ENCODE data around the gene SLC12A8.
A peak's percentile ranks its signal among the peaks of the same experiment; 100 is the strongest.

Gene SLC12A8

DNA sequence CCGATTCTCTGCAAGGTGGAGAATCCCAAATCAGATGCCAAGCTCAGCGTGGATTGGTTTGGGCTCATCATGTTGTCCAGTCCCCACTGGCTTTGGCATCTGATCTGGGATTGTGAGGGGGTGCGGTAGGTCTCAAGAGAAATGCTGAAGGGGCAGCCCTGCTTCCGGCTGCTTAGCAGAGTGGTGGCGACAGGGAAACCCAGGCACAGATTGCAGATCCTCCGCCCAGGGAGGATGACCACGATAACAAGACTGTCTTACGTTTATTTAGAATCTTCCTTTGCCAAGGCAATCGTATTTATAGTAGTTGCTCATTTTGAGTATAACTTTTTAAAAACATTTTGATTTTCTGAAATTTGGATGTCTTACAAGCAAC is 61.1 kb downstream of the SLC12A8 start:
- DNase-seq, result no peak

DNA sequence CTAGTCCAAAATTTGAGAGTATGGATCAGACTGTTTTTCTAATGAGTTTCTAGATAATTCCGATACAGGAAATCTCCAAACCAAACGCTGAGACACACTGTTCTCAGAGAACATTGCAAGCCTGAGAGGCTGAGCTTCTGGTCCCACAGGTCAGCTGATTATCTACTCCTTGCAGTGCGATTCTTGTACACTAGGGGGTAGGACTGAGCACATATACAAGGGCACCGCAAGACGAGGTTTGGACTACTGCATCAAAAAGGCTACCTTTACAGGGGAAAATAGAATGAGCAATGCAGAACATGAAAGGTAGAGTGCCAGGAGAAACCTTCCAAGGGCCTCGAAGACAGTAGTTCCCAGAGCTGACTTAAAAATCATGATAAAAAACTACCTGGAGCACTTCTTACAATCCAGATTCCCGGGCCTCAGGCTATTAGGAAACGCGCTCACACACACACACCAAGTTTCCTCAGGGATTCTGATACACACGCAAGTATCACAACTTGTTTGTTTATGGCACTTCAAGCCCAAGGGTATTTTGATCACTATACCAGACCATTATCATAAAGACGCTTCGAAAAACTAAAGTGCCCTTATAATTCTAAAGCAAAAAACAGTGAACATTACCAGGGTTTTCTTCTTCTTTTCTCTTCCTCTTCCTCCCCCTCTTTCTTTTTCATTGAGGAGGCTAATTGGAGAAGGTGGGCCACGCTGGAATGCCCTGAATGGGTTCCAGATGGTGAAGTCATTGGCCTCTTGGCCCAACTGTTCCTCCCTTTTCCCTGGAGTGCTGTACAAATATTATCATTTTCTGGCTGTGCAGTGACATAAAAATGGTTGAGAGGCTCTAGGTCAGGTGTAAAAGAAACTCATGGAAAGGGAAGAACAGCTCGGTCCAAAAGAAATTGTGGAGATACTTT is 61.8 kb downstream of the SLC12A8 start:
- DNase-seq, result peak; percentile 83

DNA sequence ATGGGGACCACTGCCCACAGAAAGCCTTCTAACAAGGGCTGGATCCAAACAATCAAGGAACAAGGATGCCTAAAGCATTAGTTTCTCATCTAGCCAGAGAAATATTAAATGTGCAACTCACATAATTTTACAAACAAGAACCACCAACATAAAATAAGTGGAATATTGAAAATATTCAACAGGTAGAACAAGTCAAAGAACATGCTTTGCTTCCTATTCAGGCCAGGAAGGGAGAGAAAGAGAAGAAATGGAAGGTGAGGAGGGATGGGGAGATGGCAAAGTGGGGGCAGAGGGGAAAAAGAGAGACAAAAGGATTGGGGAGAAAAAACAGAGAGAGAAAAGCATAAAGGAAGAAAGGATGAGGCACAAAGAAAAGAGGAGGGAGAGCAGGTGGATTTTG is 63.1 kb downstream of the SLC12A8 start:
- no peak for DNase-seq

DNA sequence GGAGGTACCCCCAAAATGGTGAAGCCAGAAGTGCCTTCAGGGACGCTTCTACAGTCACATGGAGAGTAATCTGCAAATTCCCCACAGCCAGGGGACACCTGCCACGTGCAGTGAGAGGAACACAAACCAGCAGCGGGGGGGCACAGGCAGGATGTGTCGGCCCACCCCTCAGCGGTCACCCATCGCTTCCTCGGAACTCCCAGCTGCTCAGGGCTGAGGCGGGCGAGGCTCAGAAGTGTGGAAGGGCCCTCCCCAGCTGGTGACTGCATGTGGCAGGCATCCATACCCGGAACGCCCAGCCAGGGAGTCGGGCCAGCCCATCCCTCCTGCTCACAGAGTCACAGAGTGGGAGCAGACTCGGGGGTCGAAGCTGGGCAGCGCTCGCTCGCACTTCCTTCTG is 63.7 kb downstream of the SLC12A8 start:
- DNase-seq, result no peak

DNA sequence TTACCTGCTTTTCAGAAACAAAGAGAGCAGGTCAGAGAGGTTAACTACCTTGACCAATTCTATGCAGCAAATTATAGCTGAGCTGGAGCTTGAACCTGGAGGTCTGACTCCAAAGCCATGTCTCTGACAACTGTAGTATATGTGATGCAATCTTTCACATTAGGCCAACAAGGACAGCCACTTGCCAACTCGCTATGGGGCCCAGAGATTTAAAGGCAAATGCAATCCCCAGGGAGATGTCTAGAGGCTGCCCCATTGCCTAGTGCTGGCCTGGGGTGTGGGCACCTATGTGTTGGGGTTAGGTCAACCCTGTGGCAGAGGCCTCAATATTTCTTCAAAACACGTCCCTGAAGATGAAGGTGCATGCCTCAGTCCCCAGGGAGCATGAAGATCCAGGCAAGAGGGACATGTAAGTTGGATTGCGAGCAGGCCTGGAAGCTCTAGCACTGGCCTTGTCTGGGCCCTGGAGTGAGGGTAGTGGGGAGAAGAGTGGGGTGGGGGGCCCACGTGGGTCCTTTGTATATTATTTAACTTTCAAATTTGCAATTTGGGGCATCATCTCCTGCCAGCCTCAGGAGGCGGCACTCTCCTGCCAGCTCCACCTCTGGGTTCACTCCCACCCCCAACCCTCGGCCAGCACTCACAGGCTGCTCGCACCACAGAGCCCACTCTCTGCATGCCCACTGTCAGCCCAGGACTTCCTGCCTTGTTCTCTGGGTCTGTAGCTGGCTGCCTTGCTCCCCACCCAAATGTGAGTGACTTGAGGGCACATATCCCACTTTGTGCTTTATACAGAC is 64.3 kb downstream of the SLC12A8 start:
- no peak for DNase-seq

DNA sequence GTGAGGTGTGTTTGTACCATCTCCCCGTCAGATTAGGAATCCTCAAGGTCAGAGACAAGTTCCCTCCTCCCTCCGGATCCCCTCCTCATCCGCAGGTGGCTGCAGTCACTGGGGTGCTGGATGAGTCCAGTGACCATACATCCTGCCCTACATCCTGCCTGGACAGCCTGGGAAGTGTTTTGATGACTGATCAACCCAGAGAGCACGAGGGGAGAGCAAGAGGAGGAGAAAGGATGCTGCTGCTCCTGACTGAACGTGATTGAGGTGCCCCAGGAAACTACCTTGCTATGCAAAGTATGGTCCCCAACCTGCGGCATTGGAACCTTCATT is 65.1 kb downstream of the SLC12A8 start:
- no peak for DNase-seq

DNA sequence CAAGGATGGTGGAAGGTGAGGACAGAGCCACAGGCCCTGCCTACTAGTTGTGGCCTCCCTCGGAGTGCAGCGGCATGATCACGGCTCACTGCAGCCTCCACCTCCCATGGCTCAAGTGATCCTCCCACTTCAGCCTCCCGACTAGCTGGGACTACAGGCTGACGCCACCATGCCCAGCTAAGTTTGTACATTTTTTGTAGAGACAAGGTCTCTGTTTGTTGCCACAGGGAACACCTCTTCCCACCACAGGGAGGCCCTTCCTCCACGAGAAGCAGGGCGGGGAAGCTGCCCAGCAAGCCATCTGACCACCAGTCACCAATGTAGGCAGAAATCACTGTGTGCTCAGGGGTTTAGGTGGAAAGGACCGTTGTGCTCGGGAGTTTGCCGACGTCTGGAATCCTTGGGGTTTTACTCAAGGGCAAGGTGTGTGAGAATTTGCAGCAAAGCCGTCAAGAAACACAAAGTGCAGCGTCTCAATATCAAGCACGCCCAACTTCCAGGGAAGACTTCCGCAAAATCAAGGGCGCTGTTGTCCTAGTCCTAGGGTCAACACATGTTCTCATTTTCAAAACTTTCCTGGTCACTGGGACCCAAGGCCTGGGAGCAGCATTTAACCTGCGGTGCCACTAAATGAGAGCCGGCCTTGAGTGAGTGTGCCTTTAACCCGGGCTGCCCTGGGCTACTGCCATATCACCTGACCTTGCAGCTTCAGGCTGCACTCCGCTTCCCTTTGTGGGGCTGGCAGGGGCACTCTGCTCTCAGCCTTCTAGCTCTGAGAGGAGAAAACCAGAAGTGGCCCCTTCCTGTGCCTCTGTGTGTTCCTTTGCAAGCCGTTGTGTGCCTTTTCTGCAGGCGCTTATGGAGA is 65.7 kb downstream of the SLC12A8 start:
- DNase-seq, result peak; percentile 63

DNA sequence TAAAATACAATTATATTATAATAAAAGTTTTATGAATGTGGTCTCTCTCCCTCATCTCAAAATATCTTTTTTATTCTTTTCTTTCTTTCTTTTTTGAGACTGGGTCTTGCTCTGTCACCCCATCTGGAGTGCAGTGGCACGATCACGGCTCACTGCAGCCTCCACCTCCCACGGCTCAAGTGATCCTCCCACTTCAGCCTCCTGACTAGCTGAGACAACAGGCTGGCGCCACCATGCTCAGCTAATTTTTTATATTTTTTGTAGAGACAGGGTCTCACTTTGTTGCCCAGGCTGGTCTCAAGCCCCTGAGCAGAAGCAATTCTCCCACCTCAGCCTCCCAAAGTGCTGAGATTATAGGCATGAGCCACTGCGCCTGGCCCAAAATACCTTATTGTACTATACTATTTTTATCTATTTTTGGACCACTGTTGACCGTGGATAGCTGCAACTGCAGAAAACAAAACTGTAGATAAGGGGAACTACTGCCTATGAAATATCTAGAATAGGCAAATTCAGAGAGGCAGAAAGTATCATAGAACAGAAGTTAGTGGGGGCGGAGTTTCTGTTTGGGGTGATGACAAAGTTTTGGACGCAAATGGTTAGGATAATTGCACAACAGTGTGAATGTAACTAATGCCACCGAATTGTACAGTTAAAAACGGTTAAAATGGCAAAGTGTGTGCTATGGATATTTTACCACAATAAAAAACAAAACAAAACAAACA is 66.6 kb downstream of the SLC12A8 start:
- DNase-seq, result peak; percentile 42

DNA sequence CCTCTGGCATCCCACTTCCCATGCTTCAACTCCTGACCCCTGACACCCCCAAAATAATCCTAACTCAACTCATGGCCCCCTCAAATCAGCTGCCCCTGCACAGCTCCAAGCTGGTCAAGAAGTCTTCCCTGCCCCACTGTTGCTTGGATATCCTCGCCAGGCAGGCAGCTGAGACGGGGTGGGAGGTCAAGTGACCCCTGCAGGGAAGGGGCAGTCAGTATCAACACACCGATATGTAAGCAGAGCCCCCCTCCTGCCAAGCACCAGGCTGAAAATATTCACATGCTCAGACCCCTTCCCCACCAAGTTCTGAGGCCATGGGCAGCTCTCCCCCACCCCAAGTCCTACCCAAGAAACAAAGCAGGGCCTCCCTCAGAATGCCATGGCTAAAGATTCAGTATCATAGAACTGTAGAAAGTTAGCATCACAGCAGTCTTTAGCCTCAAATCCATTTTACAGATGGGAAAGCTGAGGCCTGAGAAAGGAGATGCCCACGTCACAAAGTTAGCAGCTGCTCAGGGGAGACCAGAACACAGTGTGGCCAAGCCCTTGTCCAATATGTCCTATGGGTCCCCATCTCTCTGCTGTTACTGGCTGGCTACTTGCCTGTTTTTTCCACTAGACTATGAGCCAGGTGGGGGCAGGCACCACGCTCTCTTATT is 67.8 kb downstream of the SLC12A8 start:
- no peak for DNase-seq

DNA sequence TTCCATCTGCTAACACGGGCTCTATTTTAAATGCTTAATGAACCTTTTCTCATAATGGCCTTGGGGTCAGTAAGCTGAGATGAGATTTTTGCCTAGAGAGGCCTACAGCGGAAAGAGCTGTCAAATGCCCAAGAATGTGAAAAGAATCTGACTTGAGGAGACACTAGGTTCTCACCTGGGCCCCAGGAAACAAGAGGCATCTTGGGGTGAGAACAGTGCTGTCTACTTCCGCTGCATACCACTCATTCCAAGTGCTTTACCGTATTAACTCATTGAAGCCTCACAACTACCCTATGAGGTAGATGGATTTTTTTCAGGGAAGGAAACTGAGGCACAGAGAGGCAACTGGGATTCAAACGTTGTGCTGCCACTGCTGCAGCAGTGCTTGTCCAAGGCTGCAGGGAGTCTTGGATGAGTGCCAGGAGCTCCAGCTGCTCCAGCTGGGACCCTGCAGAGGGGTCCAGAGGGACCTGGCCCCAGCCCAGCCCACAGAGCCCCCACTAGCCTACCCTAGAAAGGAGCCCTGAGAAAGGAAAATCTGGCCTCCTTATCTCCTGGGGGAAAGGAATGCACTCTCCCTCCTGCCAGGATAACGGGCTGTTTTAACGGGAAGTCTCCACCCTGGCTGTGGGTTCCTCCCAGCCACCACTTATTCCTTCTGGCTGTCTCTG is 68.4 kb downstream of the SLC12A8 start:
- DNase-seq, result no peak

DNA sequence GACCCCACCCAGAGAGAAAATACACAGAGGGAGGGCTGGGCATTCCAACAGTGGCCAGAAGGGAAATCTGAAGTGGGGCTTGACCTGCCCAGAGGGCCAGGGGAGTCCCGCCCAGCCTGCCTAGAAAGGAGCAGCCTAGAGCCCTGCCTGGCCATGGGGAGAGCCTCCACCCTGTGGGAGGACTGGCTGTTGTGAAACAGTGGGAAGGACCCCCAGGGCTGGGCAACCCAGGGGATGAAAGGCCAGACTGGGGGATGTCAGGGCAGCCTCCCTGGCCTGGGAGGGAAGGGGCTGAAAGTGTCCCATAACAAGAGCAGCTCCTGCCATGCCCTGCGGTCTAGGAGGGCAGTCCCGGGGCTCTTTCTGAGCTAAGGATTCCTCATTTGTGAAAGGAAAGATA is 69.0 kb downstream of the SLC12A8 start:
- DNase-seq, result no peak

DNA sequence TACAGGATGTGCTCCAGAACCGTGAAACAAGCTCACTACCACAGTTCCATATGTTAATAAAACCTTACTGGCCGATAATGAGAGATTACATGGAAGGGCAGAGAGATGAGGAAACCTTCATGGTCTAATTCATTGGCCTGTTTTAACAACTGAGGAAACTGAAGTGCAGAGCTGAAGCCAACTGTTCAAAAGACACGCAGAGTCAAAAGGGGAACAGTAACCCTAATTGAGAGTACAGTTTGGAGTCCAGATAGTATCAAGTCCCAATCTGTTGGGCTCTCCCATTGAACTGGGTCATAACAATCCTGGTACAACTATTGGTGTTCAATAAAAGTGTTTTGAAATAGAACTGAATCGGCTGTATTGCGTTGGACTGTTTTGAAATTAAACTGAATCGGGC is 69.6 kb downstream of the SLC12A8 start:
- DNase-seq, result no peak

DNA sequence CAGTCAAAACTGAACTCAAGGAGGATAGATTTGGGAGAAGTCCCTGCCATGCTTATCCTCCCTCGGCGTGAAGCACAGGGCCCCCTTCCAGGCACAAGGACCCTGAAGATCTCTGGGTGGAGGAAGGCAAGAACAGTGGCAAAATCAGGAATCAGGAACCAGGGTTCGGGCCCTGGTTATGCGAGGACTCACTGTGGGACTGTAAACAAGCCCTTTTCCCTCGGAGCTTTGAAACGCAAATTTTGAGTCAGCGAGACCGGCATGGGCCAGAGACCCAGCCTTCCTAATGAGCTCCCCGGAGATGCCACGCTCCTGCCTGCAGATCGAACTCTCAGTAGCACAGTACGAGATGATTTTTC is 70.1 kb downstream of the SLC12A8 start:
- no peak for DNase-seq

DNA sequence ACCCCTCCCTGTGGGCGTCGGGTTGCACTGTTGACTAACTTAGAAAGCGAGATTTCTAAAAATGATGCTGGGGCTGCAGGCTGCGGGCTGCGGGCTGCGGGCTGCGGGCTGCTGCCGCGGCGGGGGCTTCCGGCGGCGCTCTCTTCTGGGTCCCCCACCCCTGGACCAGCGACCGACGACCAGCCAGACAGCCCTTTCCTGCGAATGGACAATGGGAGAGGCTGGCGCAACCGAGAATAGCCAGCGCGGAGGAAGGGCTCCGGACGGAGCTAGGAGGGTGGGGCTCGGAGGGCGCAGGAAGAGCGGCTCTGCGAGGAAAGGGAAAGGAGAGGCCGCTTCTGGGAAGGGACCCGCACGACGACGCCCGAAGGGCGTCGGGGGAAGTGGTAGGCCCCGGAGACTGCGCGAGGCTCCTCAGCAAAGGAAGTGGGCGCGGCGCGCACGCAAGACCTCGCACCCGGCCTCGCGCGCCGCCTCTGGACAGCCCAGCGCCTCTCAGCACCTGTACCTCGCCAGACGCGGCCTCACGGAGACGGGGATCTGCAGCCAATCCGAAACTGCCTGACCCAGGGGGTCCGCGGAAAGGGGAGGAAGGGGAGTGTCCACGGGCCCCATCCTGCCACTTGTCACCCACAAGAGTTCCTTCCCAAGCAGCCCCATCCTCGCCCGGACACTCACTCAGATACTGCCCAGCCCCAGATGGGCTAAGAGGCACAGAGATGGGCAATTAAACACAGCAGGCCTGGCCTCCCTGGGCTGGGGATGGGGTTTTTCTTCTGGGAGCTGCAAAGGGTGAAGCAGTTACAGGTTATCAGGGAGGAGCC is 70.7 kb downstream of the SLC12A8 start:
- DNase-seq, result peak; percentile 66

DNA sequence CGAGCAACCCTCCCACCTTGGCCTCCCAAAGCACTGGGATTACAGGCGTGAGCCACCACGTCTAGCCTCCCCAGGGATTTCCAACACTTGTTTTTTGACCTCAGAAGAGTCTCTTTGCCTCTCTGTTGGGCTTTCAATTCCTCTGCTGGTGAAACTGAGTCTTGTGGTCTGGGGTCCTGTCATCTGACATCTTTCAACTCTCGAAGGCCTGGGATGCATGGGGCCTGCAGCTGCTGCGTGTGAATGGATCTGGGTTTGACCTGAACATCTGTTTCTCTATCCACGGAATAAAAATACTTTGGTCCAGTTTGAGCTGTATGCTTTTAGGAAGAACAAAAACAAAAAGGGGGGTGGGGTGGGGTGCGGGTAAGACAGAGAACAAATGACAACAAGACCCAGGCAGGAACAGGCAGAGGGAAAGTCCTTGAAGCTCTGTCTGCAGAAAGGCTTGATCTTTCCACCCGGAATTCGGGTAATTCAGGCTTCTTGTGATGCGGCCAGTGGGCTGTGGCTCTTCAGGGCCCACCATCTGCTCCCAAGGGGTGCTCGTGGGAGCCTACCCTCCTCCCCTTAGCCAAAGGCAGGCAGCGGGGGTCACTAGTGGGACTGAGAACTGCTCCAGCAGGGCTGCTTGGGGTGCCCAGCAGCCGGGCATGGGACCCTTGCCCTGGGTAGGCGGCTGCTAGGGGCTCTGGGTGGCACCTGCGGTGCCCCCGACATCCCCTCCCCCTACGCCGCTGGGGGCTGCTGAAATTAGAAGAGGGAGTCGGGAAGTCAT is 71.5 kb downstream of the SLC12A8 start:
- DNase-seq, result no peak

DNA sequence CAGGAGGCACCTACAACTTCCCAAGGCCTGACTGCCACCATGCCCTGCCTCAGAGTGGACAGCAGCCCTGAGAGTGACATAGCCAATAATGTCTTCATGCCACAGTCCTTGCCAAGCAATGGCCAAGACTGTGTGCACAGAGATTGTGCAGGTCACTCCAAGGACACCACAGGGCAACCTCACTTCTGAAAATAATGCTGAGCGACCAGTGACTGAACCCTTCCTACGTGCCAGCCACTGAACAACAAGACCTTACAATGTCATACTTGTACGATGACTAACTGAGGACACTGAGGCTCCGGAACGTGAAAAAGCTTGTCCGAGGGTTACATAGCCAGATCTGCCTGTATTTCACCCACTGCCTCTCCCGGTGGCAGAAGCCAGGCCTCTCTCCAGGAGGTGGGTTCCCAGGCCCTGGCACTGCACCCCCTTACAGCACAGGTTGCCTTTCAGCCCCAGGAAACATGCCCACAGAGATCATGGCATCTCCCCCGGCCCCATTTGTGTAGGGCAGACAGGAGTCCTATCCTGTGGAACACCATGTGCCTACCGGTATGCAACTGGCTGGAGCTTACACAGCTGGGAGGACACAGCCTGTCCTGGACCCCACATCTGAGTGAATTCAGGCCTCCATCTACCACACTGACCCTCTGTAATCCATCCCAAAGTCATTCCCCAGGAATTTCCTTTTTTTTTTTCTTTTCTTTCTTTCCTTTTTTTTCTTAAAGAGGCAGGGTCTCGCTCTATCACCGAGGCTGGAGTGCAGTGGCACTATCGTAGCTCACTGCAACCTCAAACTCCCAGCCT is 72.3 kb downstream of the SLC12A8 start:
- no peak for DNase-seq

DNA sequence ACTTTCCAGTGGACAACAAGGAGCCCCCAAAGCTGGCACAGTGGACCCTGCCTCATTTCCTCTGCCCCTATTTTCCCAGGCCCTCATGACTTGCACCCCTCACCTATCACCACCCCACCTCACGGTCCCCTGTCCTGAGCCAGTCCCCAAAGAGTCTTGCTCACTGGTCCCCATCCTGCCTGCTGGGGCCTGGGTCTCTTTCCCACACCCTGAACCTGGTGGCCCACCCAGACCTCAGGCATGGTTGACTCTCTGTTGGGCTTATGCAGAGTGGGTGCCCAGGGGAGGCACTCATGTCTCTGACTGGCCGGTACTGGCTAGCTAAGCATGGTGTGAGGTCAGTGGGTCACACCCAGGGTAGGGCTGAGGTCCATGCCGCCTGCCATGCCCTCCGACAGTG is 73.2 kb downstream of the SLC12A8 start:
- DNase-seq, result no peak

DNA sequence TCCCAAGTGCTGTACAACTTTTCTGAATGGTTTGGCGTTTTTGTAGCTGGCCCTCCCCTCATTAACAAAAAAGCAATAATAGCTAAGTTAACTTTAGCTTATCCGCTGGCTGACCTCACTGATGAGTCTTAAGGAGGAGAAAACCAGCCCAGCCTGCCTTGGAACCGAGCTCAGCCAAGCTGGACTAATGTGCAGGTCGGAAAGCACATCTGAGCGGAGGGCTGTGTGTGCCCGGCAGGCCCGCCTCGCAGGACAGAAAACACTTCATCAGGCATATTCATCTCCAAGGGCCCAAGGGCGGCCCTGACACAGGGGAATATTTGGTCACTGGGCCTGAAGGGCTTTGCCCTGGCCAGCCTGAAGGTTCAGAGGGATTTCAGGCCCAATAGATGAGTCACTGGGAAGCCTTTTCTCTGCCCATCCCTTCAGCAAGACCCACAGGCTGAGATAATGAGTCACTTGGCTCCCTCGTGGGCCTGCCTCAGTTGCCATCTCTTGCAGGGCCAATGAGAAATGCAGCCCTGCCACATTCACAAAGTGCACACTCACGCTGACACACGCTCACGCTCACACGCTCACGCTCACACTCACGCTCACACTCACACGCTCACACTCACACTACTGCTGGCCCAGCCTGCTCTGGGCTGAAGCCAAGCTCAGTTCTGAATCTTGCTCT is 75.1 kb downstream of the SLC12A8 start:
- no peak for DNase-seq
